VCaP (cell line): Measurements from ENCODE around the gene L2HGDH.

Experiments used
- H3K27ac ChIP-seq: fragments of 450-650 bp; 2 replicates; pipeline ENCODE4 v1.5.1; 2017
- TF ChIP-seq, protein P1 (sequence below): fragments of 450-650 bp; conservative IDR thresholded peaks from 2 replicates; pipeline ENCODE4 v1.5.1; 2017; ENCODE audit warnings: mild to moderate bottlenecking, moderate library complexity

The L2HGDH gene

DNA sequence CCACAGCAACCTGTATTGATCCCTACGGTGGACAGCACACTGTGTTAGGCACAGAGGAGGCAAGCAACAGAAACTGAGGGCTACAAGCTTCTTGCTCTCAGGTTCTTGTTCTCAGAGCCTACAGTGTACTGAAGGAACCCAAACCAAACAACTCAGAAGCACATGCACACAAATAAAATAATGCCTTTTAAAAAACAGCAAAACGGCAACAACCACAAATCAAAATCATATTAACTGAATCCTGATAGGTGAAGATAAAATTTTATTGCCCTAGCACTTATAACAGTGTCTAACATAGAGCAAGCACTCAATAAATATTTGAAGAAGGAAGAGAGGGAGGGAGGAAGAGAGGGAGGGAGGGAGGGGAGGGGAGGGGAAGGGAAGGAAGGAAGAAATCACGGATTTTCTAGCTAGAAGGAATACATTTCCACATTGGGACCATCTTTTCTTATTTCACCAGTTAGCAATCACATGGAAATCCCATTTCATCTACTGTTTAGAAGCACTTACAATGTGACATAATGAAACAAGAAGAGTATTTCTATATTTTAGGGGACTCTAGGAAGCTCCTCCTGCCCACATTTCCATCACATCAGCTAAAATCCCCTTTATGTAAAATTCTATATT, 27.3 kb upstream of the L2HGDH start:
- peak overlapping the region; percentile 88 for H3K27ac ChIP-seq
- TF ChIP-seq, protein P1, sequence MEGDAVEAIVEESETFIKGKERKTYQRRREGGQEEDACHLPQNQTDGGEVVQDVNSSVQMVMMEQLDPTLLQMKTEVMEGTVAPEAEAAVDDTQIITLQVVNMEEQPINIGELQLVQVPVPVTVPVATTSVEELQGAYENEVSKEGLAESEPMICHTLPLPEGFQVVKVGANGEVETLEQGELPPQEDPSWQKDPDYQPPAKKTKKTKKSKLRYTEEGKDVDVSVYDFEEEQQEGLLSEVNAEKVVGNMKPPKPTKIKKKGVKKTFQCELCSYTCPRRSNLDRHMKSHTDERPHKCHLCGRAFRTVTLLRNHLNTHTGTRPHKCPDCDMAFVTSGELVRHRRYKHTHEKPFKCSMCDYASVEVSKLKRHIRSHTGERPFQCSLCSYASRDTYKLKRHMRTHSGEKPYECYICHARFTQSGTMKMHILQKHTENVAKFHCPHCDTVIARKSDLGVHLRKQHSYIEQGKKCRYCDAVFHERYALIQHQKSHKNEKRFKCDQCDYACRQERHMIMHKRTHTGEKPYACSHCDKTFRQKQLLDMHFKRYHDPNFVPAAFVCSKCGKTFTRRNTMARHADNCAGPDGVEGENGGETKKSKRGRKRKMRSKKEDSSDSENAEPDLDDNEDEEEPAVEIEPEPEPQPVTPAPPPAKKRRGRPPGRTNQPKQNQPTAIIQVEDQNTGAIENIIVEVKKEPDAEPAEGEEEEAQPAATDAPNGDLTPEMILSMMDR, result no peak

DNA sequence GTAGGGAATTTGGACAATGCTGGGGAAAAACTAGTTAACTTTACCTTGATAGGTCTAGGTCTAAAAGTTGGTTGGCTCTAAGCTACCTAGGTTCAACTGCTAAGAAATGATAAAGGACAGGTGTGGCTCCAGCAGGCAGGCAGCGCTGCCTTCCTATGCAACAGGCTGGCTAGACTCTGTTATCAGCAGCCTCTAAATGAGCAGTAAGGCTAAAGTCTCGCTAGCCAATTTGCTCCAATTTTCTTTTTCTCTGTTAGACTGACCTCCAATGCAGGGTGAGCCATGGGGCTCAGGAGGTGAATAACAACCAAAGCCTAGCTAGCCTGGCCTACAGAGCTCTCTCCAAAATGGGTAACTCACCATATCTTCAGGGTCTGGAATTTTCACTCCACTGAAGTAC, 26.6 kb upstream of the L2HGDH start:
- peak overlapping the region; percentile 88 for H3K27ac ChIP-seq
- TF ChIP-seq, protein P1, result no peak

DNA sequence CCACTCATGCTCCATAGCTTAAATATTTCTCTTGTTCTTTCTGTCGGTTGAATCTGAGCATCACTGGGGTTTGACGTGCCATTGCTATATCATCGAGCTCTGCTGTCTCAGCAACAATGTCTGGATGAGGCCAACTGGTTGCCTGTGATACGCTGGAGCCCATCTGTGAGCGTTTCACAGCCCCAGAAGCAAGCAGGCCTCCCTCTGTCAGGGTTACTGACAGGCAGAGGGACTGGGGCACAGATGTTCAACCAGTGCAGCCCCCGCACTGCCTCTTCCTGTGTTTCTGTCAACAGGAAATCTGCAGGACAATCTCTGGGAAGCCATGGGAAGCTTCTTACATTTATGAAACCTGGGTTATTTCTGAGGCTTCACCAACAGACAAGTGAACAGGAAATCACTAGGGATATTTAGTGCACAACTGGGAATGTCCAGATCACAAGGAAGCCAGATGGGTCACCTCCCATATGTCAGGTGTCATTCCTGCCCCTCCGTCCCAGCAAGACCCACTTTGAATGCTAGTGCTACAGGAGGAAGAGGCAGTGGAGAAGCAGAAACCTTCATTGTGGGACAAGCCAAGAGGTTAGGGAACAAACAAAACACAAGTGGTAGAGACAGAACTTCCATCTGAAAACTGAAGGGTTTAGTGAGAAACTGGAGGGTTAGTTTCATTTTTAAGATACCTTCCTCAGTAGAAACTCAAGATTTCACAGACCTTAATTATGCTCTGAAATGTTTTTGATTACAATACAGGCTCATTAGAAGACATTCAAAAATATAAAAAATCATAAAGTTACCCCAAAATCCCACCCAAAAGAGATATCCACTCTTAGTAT, 24.2 kb upstream of the L2HGDH start:
- H3K27ac ChIP-seq, result peak overlapping the region; percentile 71
- TF ChIP-seq, protein P1, result no peak

DNA sequence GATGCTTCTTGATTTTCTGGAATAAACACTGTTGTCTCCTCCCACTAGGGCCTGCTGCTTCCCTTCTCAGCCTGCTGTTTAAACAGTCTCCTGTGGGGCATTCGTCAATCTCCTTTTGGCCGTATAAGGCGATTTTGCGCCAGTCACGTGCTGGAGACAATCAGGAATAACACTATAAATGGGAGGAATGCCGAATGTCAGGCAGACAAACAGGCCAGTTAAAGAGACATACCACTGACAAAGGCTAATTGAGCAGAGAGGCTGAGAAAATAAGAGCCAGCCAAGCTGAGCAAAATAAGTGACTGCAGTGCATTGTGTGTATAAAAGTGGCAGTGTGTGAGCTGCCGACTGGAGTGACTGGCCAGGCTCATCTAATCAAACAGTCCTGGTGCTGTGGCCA, 23.4 kb upstream of the L2HGDH start:
- TF ChIP-seq, protein P1, result peak; percentile 28
- H3K27ac ChIP-seq, result peak overlapping the region; percentile 71

DNA sequence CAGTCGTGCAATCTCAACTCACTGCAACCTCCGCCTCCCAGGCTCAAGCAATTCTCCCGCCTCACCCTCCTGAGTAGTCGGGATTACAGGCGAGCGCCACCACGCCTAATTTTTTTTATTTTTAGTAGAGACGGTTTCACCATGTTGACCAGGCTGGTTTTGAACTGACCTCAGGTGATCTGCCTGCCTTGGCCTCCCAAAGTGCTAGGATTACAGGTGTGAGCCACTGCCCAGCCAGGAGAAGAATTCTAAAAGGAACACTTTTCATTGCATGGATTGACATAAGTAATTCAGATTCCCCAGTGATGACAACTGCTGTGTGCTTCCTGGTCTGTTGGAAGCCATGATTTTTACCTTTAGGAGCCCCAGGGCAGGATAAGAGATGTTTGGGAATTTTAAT, 22.2 kb upstream of the L2HGDH start:
- TF ChIP-seq, protein P1, result no peak
- peak overlapping the region; percentile 71 for H3K27ac ChIP-seq

DNA sequence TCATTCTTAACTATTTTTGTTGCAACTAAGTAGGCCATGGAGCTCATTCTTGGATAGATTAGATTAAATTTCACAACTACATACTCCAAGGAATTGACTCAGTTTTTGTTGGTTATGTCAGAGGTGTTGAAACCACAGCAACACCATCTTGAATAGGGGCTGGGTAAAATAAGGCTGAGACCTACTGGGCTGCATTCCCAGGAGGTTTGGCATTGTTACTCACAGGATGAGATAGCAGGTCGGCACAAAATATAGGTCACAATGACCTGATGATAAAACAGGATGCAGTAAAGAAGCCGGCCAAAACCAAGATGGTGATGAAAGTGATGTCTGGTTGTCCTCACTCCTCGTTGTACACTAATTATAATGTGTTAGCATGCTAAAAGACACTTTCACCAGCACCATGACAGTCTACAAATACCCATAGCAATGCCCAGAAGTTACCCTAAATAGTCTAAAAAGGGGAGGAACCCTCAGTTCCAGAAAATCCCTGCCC, 21.0 kb upstream of the L2HGDH start:
- TF ChIP-seq, protein P1, result no peak
- H3K27ac ChIP-seq, result no peak overlapping the region

DNA sequence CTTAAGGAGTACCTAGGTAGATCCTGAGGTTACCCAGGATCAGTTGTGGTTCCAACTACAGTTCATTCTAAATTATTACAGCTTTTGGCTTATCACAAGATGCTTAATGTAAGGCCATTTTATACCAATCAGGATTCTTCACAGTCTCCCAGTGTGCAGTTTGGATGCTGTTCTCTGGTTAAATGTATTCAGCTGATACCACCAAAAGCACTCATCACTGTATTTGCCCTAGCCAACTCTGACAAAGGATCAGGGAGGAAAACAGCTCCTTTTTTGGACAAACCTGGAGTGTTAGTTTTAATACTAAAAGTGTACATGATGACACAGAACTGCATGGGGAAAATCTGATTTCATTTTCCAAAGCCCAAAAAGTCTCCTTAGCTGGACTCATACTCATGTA, 19.6 kb upstream of the L2HGDH start:
- no peak overlapping the region for H3K27ac ChIP-seq
- TF ChIP-seq, protein P1, result no peak
